Vagina (tissue), 2 donors: Measurements from ENCODE around the gene USP20.

Source experiments
- POLR2A ChIP-seq, 2 donors: fragments of 450-650 bp; IDR thresholded peaks; one replicate each; pipeline ENCODE4 v1.6.1; 2017; ENCODE audit warnings: antibody characterized with exemption in 2 of 2, mild to moderate bottlenecking in 2 of 2, moderate library complexity in 2 of 2
- TF ChIP-seq, protein P1 (sequence below), 3 experiments: fragments of 450-650 bp in 2 of 3; fragments of 200-600 bp in 1 of 3; sonication (generic) in 1 of 3; IDR thresholded peaks; one replicate each; pipeline ENCODE4 v1.5.1; 2017 to 2019; ENCODE audit warnings: antibody characterized with exemption in 3 of 3, mild to moderate bottlenecking in 2 of 3, moderate library complexity in 2 of 3

DNA sequence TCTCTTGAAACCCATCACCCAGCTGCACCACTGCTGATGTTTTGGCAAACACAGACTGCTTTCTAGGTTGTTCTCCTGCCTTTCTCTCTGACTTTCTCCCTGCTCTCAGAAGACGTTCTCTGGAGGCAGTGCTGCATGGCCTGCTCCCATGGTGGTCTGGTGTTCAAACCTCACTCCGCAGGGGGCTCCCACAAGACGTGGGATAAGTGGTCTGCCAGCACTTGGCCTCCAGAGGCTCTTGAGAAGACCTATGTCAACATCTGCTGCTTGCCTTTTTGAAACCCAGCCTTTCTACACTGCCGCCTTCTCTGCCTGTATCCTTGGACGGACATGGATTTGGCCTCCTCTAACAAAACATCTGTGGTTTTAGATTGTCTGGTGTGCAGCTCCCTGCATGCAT is 16.6 kb downstream of the USP20 start:
- TF ChIP-seq, protein P1, sequence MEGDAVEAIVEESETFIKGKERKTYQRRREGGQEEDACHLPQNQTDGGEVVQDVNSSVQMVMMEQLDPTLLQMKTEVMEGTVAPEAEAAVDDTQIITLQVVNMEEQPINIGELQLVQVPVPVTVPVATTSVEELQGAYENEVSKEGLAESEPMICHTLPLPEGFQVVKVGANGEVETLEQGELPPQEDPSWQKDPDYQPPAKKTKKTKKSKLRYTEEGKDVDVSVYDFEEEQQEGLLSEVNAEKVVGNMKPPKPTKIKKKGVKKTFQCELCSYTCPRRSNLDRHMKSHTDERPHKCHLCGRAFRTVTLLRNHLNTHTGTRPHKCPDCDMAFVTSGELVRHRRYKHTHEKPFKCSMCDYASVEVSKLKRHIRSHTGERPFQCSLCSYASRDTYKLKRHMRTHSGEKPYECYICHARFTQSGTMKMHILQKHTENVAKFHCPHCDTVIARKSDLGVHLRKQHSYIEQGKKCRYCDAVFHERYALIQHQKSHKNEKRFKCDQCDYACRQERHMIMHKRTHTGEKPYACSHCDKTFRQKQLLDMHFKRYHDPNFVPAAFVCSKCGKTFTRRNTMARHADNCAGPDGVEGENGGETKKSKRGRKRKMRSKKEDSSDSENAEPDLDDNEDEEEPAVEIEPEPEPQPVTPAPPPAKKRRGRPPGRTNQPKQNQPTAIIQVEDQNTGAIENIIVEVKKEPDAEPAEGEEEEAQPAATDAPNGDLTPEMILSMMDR (IDR thresholded peaks at IDR 0.05): no peak
- TF ChIP-seq POLR2A (IDR thresholded peaks at IDR 0.05): no peak
